IMR-90 (cell line): ENCODE results near the gene TRPM7. TPM values are rescaled to one million over a fixed set of nuclear protein-coding genes. Genes with fewer than 3 reads are reported as not detected.
A peak's percentile ranks its signal among the peaks of the same experiment; 100 is the strongest.

Experiments
- ATAC-seq: fragments of 200-7000 bp; cut with Tn5 transposase; 2 replicates; pipeline ENCODE4 v1.9.1; 2020; ENCODE audit warnings: low read depth, mild to moderate bottlenecking, moderate library complexity
- BruUV-seq: library from RNA; stranded (reverse); fragments of 400-500 nt; replicated peaks from 2 replicates; lab custom pipeline; 2021; lab: Mats Ljungman, UMichigan
- CTCF ChIA-PET: fragments of 300-600 bp; formaldehyde crosslinking; extraction: SDS; loops from one replicate; lab custom pipeline; 2021; ENCODE audit warnings: antibody characterized with exemption; lab: Yijun Ruan, JAX
- POLR2A ChIA-PET: fragments of 300-600 bp; sonication (Branson Sonifier 250); formaldehyde crosslinking; loops from one replicate; lab custom pipeline; 2022; ENCODE audit warnings: antibody characterized with exemption; ENCODE audit not compliant: unreplicated experiment; lab: Charles Lee
- DNase-seq: peaks from one replicate; pipeline ENCODE4 v3.0.0; 2013
- H2AFZ ChIP-seq: replicated peaks from 2 replicates; pipeline ENCODE3; 2013; ENCODE audit warnings: low read length, mild to moderate bottlenecking; ENCODE audit not compliant: poor library complexity
- H2AK5ac ChIP-seq: 2 replicates; pipeline ENCODE4 v1.6.1; 2013; ENCODE audit warnings: low read depth, low read length, inconsistent platforms
- H2AK9ac ChIP-seq: replicated peaks from 2 replicates; pipeline ENCODE3; 2013; ENCODE audit warnings: mild to moderate bottlenecking, low read depth, low read length, moderate library complexity; ENCODE audit not compliant: poor library complexity
- H2BK120ac ChIP-seq: 2 replicates; pipeline ENCODE4 v1.6.1; 2013; ENCODE audit warnings: low read depth, low read length, inconsistent platforms
- H2BK15ac ChIP-seq: 3 replicates; pipeline ENCODE4 v1.6.1; 2013; ENCODE audit warnings: low read depth, low read length, inconsistent platforms
- H2BK20ac ChIP-seq: 2 replicates; pipeline ENCODE4 v1.6.1; 2013; ENCODE audit warnings: low read depth, mild to moderate bottlenecking, inconsistent platforms, low read length, moderate library complexity
- H2BK5ac ChIP-seq: 2 replicates; pipeline ENCODE4 v1.6.1; 2013; ENCODE audit warnings: mild to moderate bottlenecking, low read depth, low read length, inconsistent platforms; ENCODE audit not compliant: poor library complexity, severe bottlenecking
- H3K14ac ChIP-seq: replicated peaks from 2 replicates; pipeline ENCODE4 v1.6.1; 2013; ENCODE audit warnings: low read depth, low read length, inconsistent platforms
- H3K18ac ChIP-seq: 2 replicates; pipeline ENCODE4 v1.6.1; 2013; ENCODE audit warnings: low read depth, low read length, control low read depth
- H3K23ac ChIP-seq: 2 replicates; pipeline ENCODE4 v1.6.1; 2013; ENCODE audit warnings: low read depth, low read length, inconsistent platforms
- H3K27ac ChIP-seq: 2 replicates; pipeline ENCODE4 v1.5.1; 2013; ENCODE audit warnings: mild to moderate bottlenecking, control low read depth, low read length; ENCODE audit not compliant: insufficient read depth
- H3K27me3 ChIP-seq: 2 replicates; pipeline ENCODE4 v1.6.1; 2013; ENCODE audit warnings: low read length; ENCODE audit not compliant: control insufficient read depth, insufficient read depth
- H3K36me3 ChIP-seq: 2 replicates; pipeline ENCODE4 v1.6.1; 2013; ENCODE audit warnings: low read length, mixed read lengths; ENCODE audit not compliant: control insufficient read depth, insufficient read depth
- H3K4ac ChIP-seq: 2 replicates; pipeline ENCODE4 v1.6.1; 2013; ENCODE audit warnings: low read depth, low read length, inconsistent platforms
- H3K4me1 ChIP-seq: 2 replicates; pipeline ENCODE4 v1.6.1; 2013; ENCODE audit warnings: low read length, mixed read lengths; ENCODE audit not compliant: control insufficient read depth, insufficient read depth
- H3K4me2 ChIP-seq: 2 replicates; pipeline ENCODE4 v1.6.1; 2013; ENCODE audit warnings: low read depth, mild to moderate bottlenecking, control low read depth, low read length, moderate library complexity
- H3K4me3 ChIP-seq: 2 replicates; pipeline ENCODE4 v1.5.1; 2013; ENCODE audit warnings: low read depth, mild to moderate bottlenecking, control low read depth, low read length, moderate library complexity; ENCODE audit not compliant: insufficient read depth
- H3K56ac ChIP-seq: 2 replicates; pipeline ENCODE4 v1.6.1; 2013; ENCODE audit warnings: low read length, inconsistent platforms; ENCODE audit not compliant: insufficient read depth; ENCODE audit errors: extremely low read depth
- H3K79me1 ChIP-seq, 2 experiments: 2 replicates each; pipeline ENCODE4 v1.6.1; 2013; ENCODE audit warnings: low read length in 2 of 2, inconsistent platforms in 1 of 2, low read depth in 1 of 2
- H3K9ac ChIP-seq: 2 replicates; pipeline ENCODE4 v1.6.1; 2013; ENCODE audit warnings: low read depth, low read length, control low read depth
- H3K9me1 ChIP-seq: 2 replicates; pipeline ENCODE4 v1.6.1; 2013; ENCODE audit warnings: low read length, inconsistent platforms; ENCODE audit not compliant: insufficient read depth
- H3K9me3 ChIP-seq: 2 replicates; pipeline ENCODE4 v1.6.1; 2013; ENCODE audit warnings: low read length; ENCODE audit not compliant: control insufficient read depth, insufficient read depth
- H4K20me1 ChIP-seq: 2 replicates; pipeline ENCODE4 v1.6.1; 2013; ENCODE audit warnings: low read length, inconsistent platforms; ENCODE audit not compliant: insufficient read depth
- H4K5ac ChIP-seq: 2 replicates; pipeline ENCODE4 v1.6.1; 2013; ENCODE audit warnings: mild to moderate bottlenecking, low read depth, low read length, control low read depth
- H4K8ac ChIP-seq, 2 experiments: 2 replicates each; pipeline ENCODE4 v1.6.1; 2013; ENCODE audit warnings: low read depth in 2 of 2, low read length in 2 of 2, control low read depth in 1 of 2, inconsistent platforms in 1 of 2
- H4K91ac ChIP-seq: 2 replicates; pipeline ENCODE4 v1.6.1; 2013; ENCODE audit warnings: low read depth, low read length, inconsistent platforms; ENCODE audit not compliant: insufficient read depth
- MAFK ChIP-seq: IDR thresholded peaks from 2 replicates; pipeline ENCODE4 v1.6.1; 2012; ENCODE audit warnings: low read depth, low read length, improper control_type of control experiment
- RCOR1 ChIP-seq: IDR thresholded peaks from 2 replicates; pipeline ENCODE4 v1.6.1; 2012; ENCODE audit warnings: mild to moderate bottlenecking, low read length, improper control_type of control experiment; ENCODE audit not compliant: insufficient replicate concordance
- dilution Hi-C: fragments of 300-500 bp; cut with HindIII; formaldehyde crosslinking; loops from one replicate; pipeline ENCODE4 v1.14.3; 2018; ENCODE audit warnings: low sequenced_read_pairs; ENCODE audit not compliant: unreplicated experiment
- in situ Hi-C: fragments of 300-500 bp; cut with MboI; formaldehyde crosslinking; loops from 3 replicates; pipeline ENCODE4 v1.14.3; 2019; ENCODE audit warnings: low sequenced_read_pairs, inconsistent platforms, mixed read lengths
- intact Hi-C: fragments of 100-400 bp; cut with micrococcal nuclease; formaldehyde crosslinking; loops from 2 replicates; pipeline ENCODE4 v1.10.0; 2022
- polyA plus RNA-seq, 3 experiments: library from polyadenylated mRNA; depleted of rRNA; stranded (reverse); fragments of >200 nt; gene quantifications; 2 replicates each; pipeline ENCODE4 v1.2.3, GENCODE V29; 2012; ENCODE audit warnings: low replicate concordance in 1 of 3
- total RNA-seq: library from RNA; depleted of rRNA; stranded (reverse); fragments of >200 nt; gene quantifications from 2 replicates; pipeline ENCODE4 v1.2.3, GENCODE V29; 2012

TRPM7 gene
- total and polyA plus RNA-seq, 2 of the 4 experiments (the other 2 are of a cell fraction) = 10.6 to 27.8 TPM

- H3K4me2 ChIP-seq = no peak overlapping the region
- H3K9me1 ChIP-seq = peaks cover 4% of the 10 kb centered on the region
- BruUV-seq = TSS peak; percentile 5
- no peak overlapping the region for H3K56ac ChIP-seq
- H2BK120ac ChIP-seq = no peak overlapping the region
- in situ Hi-C loops (no loop called here), intact Hi-C loops (no loop called here), dilution Hi-C loops (no loop called here)
- H3K18ac ChIP-seq = no peak overlapping the region
- peaks cover 21 to 76% of the 10 kb centered on the region in 2 experiments for H3K79me1 ChIP-seq
- no peak overlapping the region for H3K23ac ChIP-seq
- H2AK5ac ChIP-seq = no peak overlapping the region
- H4K8ac ChIP-seq = no peak overlapping the region
- H3K4me1 ChIP-seq = peaks cover 9% of the 10 kb centered on the region
- H3K27me3 ChIP-seq = no peaks in the 10 kb centered on the region
- H3K9ac ChIP-seq = no peak overlapping the region
- no peak overlapping the region for H2BK15ac ChIP-seq
- H3K9me3 ChIP-seq = no peaks in the 10 kb centered on the region
- no peak overlapping the region for H3K4me3 ChIP-seq
- no peak overlapping the region for H3K4ac ChIP-seq
- H3K14ac ChIP-seq = no peak overlapping the region
- H2BK20ac ChIP-seq = no peak overlapping the region
- H2AFZ ChIP-seq = no peak overlapping the region
- ATAC-seq = no peak
- no peak for TF ChIP-seq RCOR1
- 0 out of 2 replicates have a peak, but pooled peaks have one; percentile 11 for TF ChIP-seq MAFK
- no peak overlapping the region for H4K5ac ChIP-seq
- no peak overlapping the region for H4K91ac ChIP-seq
- no peak overlapping the region for H3K27ac ChIP-seq
- ChIA-PET CTCF (no interaction called here), POLR2A (no interaction called here)
- H2AK9ac ChIP-seq = no peak overlapping the region
- no peak overlapping the region for H2BK5ac ChIP-seq
- H3K36me3 ChIP-seq = peaks cover 2% of the 10 kb centered on the region; the same call in 1 of the 2 replicates
- DNase-seq = no peak
- H4K20me1 ChIP-seq = peaks cover 42% of the 10 kb centered on the region
These were observed 5.1 kb downstream of the TRPM7 start for GRCh38 chr15:50681467-50681866.
